Right atrium auricular region (tissue), 2 donors: ENCODE data around the gene ZNF107. TPM values are rescaled to one million over a fixed set of nuclear protein-coding genes. Genes with fewer than 3 reads are reported as not detected.
A peak's percentile ranks its signal among the peaks of the same experiment; 100 is the strongest.

Experiments
- DNase-seq: peaks from one replicate; pipeline ENCODE4 v3.0.0-alpha.2; 2019; ENCODE audit warnings: low spot score
- H3K27ac ChIP-seq, 2 donors: fragments of 200-600 bp; sonication (generic); 1 replicate in 1 of 2; 2 replicates in 1 of 2; pipeline ENCODE4 v1.5.1; 2016 to 2019
- H3K27me3 ChIP-seq, 2 donors: fragments of 200-600 bp; sonication (generic); one replicate each; pipeline versions ENCODE4 v1.5.1 to v1.6.0; 2017 to 2019
- H3K36me3 ChIP-seq: fragments of 200-600 bp; sonication (generic); one replicate; pipeline ENCODE4 v1.5.1; 2016
- H3K4me1 ChIP-seq, 2 donors: fragments of 200-600 bp; sonication (generic); one replicate each; pipeline versions ENCODE4 v1.5.1 to v1.6.0; 2017 to 2019
- H3K4me3 ChIP-seq, 2 donors: fragments of 200-600 bp; sonication (generic); 1 replicate in 1 of 2; 2 replicates in 1 of 2; pipeline ENCODE4 v1.5.1; 2017 to 2019; ENCODE audit warnings: mild to moderate bottlenecking in 1 of 2, moderate library complexity in 1 of 2
- H3K9me3 ChIP-seq, 2 donors: fragments of 200-600 bp; sonication (generic); one replicate each; pipeline ENCODE4 v1.5.1; 2019
- CTCF ChIP-seq, 2 donors: fragments of 200-600 bp; sonication (generic); IDR thresholded peaks; one replicate each; pipeline ENCODE4 v1.5.1; 2019; ENCODE audit warnings: antibody characterized with exemption in 2 of 2
- total RNA-seq, 2 donors: library from RNA; depleted of rRNA; stranded (reverse); fragments of >200 nt; gene quantifications; one replicate each; pipeline ENCODE4 v1.1.0, GENCODE V29; 2016

ZNF107 gene
- total RNA-seq, 2 donors from 2014 or later: 0.98 to 2.0 TPM

- no peak for TF ChIP-seq CTCF (IDR thresholded peaks at IDR 0.05)
- H3K36me3 ChIP-seq: no peaks in the 10 kb centered on the region
Measured at GRCh38 chr7:64633401-64633800, 32.5 kb upstream of the ZNF107 start.

GRCh38 chr7:64634406-64635062, 31.4 kb upstream of the ZNF107 start:
- Histone ChIP-seq H3K36me3 (no peaks in the 10 kb centered on the region), H3K4me3 (no peak overlapping the region), H3K9me3 (no peaks in the 10 kb centered on the region), H3K27me3 (no peaks in the 10 kb centered on the region), H3K4me1 (no peaks in the 10 kb centered on the region), H3K27ac (no peak overlapping the region)
- no peak for TF ChIP-seq CTCF (IDR thresholded peaks at IDR 0.05)
- DNase-seq: no peak

More at GRCh38 chr7:64633401-64633800, 32.5 kb upstream of the ZNF107 start:
- Histone ChIP-seq H3K4me1 (no peaks in the 10 kb centered on the region), H3K27me3 (no peaks in the 10 kb centered on the region), H3K4me3 (no peak overlapping the region), H3K27ac (no peak overlapping the region), H3K9me3 (no peaks in the 10 kb centered on the region)
- DNase-seq: no peak

GRCh38 chr7:64636386-64636785, 29.5 kb upstream of the ZNF107 start:
- Histone ChIP-seq H3K36me3 (no peaks in the 10 kb centered on the region), H3K4me1 (no peaks in the 10 kb centered on the region)
- peak in 1 of 2 donors; percentile 34 for TF ChIP-seq CTCF (IDR thresholded peaks at IDR 0.05)

GRCh38 chr7:64637521-64638445, 28.1 kb upstream of the ZNF107 start:
- no peak overlapping the region for H3K4me3 ChIP-seq
- H3K9me3 ChIP-seq: no peaks in the 10 kb centered on the region
- no peaks in the 10 kb centered on the region for H3K27me3 ChIP-seq
- H3K36me3 ChIP-seq: no peaks in the 10 kb centered on the region
- no peak for DNase-seq
- H3K27ac ChIP-seq: no peak overlapping the region
- no peaks in the 10 kb centered on the region for H3K4me1 ChIP-seq
- TF ChIP-seq CTCF (IDR thresholded peaks at IDR 0.05): no peak

More at GRCh38 chr7:64636386-64636785, 29.5 kb upstream of the ZNF107 start:
- H3K4me3 ChIP-seq: no peak overlapping the region
- H3K27ac ChIP-seq: no peak overlapping the region
- no peaks in the 10 kb centered on the region for H3K9me3 ChIP-seq
- no peak for DNase-seq
- no peaks in the 10 kb centered on the region for H3K27me3 ChIP-seq

GRCh38 chr7:64638822-64639221, 27.1 kb upstream of the ZNF107 start:
- no peak for TF ChIP-seq CTCF (IDR thresholded peaks at IDR 0.05)
- no peaks in the 10 kb centered on the region for H3K27me3 ChIP-seq
- no peak for DNase-seq
- no peak overlapping the region for H3K27ac ChIP-seq
- H3K9me3 ChIP-seq: no peaks in the 10 kb centered on the region
- H3K36me3 ChIP-seq: no peaks in the 10 kb centered on the region
- no peaks in the 10 kb centered on the region for H3K4me1 ChIP-seq
- H3K4me3 ChIP-seq: no peak overlapping the region
